ENCODE results near the gene IL34.
"Not testable (repeated sequence)": the region's sequence is repeated elsewhere in the genome, so short reads cannot be mapped to it uniquely, and the experiment has no call there.

Gene IL34

DNA sequence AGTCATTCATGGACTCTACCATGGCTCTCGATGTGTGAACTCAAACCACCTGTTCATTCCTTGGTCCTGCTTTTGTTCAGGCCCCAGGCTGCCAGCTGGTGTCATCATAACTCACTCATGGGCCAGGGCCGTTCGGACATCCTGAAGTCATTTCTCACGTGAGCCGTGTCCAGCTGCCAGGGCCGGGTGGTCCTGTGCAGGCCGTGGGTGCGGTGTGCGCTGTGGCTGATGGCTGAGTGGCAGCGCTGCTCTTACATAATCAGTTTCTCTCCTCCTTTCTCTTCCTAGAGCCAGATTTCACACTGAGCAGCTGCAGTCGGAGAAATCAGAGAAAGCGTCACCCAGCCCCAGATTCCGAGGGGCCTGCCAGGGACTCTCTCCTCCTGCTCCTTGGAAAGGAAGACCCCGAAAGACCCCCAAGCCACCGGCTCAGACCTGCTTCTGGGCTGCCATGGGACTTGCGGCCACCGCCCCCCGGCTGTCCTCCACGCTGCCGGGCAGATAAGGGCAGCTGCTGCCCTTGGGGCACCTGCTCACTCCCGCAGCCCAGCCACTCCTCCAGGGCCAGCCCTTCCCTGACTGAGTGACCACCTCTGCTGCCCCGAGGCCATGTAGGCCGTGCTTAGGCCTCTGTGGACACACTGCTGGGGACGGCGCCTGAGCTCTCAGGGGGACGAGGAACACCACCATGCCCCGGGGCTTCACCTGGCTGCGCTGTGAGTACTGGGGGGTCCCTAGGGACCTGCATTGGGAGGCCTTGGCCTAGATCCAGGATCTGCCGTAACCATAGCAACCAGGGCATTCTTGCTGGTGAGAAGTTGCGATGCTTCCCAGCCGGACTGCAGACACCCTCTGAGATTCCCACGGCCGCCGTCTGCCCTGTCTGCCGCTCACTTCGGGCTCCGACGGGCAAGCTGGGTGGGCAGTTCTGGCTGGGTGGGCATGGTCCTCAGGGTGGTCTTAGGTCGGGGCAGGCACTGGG, at the start of gene IL34:
Gene IL34 (plus strand): TSS at position 300 of the 982 bp plus-strand sequence. CDS start 389 bp downstream, at position 689.
- DNase-seq (ENCODE audit: low read depth in 2 of 3, low spot score in 1 of 3): no peak

DNA sequence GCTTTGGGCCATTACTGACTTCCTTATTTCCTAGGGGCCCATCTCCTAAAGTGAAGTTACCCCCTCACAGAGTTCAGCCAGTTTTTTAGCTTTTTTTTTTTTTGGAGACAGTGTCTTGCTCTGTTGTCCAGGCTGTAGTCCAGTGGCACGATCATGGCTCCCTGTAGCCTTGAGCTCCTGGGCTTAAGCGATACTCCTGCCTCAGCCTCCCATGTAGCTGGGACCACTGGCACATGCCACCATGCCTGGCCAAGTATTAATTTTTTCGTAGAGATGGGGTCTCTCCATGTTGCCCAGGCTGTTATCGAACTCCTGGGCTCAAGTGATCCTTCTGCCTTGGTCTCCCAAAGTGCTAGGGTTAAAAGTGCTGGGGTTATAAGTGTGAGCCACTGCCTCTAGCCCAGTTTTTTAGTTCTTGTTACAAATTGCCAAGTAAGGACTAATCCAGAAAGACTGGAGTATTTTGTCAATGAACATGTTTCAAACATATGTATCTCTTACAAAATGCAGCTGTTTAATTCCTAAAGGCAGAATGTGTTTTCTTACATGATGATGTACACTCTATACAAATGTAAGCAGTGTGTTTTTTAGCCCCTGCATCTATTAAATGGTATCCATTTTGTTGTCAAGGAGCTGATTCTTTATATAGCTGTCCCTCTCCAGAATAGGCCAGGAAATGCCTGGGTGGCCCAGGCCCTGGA, 49.1 kb upstream of the IL34 start:
- no peak for DNase-seq (ENCODE audit: low read depth in 2 of 3, low spot score in 1 of 3)

DNA sequence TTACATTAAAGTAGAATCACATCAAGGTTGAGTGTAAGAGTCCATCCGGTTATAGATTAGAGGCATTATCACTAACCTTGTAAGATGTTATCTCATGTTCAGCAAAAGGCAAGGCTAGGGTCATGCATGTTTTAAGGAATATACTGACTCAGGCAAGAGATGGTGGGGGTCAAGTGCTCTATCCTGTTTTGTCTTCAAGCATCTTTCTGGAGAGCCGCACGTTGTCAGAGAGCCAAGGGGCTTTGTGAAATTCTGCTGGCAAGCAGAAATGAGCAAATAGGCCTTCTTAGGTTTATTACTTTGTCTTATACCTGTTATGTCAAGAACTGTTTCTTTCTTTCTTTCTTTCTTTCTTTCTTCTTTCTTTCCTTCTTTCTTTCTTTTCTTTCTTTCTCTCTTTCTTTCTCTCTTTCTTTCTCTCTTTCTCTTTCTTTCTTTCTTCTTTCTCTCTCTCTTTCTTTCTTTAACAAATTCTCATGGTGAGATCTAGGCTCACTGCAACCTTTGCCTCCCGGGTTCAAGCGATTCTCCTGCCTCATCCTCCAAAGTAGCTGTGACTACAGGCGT, 47.3 kb upstream of the IL34 start:
- DNase-seq (ENCODE audit: low read depth in 2 of 3, low spot score in 1 of 3): no peak

DNA sequence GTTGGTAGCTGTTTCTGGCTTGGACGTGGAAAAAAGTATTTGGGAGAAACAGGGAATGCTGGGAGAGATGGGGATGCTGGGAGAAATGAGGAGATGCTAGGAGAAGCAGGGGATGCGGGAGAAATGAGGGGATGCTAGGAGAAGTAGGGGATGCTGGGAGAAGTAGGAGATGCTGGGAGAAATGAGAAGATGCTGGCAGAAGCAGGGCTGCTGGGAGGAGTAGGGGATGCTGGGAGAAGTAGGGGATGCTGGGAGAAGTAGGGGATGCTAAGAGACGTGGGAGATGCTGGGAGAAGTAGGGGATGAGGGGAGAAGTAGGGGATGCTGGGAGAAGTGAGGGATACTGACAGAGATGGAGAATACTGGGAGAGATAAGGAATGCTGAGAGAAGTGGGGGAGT, 45.6 kb upstream of the IL34 start:
- DNase-seq (ENCODE audit: low read depth in 2 of 3, low spot score in 1 of 3): no peak

DNA sequence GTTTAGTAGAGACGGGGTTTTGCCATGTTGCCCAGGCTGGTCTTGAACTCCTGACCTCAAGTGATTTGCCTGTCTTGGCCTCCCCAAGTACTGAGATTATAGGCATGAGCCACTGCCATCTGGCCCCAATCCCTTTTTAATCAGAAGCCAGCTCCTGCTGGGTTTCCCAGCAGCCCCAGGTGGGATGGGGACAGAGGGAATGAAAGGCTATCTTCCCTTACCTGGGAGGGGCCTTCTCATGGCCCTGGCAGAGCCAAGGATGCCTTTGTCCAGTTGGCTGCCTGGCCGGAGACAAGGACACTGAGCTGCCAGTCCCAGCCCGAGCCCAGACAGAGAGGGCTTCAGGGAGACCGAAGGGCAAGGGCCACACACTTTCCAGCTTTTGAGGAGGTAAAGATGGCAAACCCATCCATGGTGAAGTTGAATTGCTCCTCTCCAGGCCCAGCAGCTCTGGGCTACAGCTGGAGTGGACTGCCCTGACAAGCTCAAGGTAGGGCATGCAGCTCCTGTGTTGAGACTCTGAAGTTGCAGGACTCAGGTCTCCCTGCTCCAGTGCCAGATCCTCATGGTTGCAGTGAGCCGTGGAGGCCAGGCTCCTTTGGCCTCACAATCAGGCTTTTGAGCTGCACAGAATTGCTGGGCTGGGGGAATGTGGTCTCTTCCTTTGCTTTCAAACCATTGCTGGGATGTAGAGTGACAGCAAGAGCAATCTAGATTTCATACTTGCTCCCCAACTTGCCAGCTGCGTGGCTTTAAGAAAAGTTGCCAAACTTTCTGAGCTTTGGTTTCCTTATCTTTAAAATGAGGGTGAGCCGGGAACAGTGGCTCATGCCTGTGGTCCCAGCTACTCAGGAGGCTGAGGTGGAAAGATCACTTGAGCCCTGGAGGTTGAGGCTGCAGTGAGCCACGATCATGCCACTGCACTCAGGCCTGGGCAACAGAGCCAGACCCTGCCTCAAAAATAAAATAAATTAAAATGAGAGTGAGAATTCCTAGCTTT, 44.5 kb upstream of the IL34 start:
- no peak for DNase-seq (ENCODE audit: low read depth in 2 of 3, low spot score in 1 of 3)

DNA sequence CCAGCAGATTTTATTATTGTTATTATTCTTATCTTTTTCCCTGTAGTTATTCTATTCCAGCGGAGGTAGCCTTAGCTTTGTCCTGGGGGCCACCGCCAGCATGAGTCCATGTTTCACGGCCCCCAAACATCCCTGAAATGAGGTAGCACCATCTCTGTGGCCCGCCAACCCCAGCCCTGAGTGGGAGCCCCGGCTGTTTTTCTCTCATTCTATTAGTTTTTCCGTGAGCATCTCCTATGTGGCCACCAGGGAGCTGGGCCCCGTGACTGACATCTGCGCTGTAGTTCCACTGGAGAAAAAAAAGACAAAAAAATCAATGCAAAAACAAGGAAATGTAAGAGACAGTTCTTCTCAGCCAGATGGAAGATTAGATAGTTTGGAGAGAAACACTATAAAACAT, 43.5 kb upstream of the IL34 start:
- no peak for DNase-seq (ENCODE audit: low read depth in 2 of 3, low spot score in 1 of 3)

DNA sequence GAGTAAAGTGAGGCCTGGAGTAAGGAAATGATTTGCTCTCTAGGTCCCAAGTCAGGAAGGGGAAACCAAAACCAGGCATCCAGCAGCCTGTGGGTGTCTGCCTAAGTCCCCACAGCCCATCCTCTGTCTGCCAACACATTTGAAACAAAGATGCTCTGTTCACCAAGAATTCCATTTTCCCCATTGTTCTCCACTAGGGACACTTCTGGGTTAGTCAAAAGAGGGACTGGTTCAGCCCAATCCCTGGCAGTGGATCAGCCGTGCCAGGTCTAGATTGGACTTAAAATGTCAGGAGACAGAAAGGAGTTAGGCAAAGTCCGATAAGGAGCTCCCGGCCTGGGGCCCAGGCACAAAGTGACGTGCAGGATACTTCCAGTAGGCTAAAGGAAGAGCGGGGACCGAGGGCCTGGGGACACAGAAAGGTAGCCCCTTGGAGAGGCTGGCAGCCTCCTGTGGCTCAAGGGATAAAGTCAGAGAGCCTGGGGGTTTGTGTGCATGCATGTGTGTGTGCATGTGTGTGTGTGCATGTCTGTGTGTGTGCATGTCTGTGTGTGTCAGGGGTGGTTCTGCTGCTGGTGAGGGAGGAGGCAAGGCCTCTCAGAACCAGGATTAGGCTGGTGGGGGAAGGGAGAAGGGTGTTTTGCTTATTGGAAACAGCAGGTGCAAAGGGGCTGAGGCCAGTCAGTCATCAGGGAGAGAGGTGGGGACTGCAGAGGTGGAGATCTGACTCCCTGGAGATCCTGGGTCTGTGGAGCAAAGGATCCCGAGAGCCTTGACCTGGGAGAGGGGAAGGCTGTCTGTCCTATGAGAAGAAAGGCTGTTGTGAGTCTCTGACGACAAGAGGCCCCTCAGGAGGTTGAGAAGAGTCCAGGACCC, 41.7 kb upstream of the IL34 start:
- DNase-seq (ENCODE audit: low read depth in 2 of 3, low spot score in 1 of 3): no peak

DNA sequence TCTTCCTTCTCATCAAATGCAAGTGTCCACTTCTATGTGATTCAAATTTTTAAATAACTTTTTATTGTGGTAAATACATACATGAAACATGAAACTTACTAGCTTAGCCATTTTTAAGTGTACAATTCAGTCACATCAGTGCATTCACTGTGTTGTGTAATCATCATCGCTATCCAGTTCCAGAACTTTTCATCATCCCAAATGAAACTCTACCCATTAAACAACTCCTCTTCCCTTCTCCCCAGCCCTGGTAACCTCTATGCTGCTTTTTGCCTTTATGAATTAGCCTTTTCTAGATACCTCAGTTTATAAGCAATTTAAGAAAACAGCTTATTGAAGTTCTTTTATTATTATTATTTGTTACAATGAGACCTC, 41.1 kb upstream of the IL34 start:
- DNase-seq (ENCODE audit: low read depth in 2 of 3, low spot score in 1 of 3): no peak

DNA sequence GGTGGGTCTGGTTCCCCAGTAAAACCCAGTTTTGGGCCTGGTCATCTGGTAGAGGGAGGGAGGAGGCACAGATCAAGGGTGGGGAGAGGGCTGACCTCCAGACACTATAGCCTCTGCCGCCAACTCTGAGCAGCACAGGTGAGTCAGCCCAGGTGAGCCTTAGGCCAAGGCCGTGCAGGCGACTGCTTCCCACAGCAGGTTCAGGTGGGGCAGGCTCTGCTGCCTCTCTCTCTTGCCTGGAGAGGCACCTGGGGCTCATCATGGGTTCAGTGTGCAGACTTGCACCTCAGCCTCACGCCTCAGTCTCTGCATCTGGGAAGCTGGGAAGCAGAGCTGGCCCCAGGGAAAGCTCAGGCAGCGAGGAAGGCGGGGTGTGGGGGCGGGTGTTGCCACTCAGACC, 37.8 kb upstream of the IL34 start:
- DNase-seq (ENCODE audit: low read depth in 2 of 3, low spot score in 1 of 3): no peak

DNA sequence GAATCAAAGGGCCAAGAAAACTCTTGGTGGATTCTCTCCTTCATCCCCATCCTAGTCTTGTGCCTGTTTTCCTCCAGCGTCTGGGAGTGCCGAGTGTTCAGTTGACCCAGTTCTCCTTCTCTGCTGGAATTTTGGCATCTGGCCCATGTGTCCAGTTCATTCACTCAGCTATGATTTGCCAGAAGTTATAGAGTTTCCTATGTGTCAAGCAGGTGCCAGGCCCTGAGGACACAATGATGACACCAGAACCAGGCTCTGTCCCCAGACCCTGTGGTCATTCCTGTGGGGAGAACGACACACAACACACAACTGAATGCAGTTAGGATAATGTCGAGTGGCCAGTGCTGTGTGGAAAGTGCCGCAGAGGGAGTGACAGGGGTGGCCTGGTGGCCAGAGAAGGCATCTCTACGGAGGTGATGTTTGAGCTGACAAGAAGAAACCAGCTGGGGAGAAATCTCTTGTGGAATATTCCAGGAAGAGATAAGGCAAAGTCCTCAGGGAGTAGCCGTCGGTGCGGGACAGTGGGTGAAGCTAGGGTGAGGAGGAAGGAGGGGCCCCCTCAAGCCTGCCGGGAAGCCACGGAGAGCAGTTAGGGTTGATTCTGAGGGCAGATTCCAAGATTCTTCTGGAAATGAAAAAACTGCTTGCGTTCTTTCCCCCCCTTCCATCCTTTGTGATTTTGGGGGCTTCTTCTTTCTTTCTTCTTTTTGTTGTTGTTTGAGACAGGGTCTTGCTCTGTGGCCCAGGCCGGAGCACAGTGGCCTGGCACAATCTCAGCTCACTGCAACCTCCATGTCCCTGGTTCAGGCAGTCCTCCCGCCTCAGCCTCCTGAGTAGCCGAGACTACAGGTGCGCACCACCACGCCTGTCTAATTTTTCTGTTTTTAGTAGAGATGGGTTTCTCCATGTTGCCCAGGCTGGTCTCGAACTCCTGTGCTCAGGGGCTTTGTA, 35.8 kb upstream of the IL34 start:
- no peak for DNase-seq (ENCODE audit: low read depth in 2 of 3, low spot score in 1 of 3)

DNA sequence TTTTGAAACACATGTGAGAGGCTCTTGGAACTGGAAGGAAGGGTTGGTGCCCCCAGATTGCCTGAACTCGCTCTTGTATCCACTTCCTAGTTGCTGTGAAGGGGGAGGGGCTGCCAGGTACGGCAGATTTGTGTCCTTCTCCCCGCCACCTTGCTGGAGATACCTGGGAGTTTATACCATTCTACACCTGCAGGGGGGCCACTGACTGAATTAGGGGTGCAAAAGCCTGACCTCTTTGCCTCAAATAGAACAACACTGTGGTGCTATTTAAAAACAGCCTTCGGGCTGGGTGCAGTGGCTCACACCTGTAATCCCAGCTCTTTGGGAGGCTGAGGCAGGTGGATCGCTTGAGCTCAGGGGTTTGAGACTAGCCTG, 35.1 kb upstream of the IL34 start:
- no peak for DNase-seq (ENCODE audit: low read depth in 2 of 3, low spot score in 1 of 3)

DNA sequence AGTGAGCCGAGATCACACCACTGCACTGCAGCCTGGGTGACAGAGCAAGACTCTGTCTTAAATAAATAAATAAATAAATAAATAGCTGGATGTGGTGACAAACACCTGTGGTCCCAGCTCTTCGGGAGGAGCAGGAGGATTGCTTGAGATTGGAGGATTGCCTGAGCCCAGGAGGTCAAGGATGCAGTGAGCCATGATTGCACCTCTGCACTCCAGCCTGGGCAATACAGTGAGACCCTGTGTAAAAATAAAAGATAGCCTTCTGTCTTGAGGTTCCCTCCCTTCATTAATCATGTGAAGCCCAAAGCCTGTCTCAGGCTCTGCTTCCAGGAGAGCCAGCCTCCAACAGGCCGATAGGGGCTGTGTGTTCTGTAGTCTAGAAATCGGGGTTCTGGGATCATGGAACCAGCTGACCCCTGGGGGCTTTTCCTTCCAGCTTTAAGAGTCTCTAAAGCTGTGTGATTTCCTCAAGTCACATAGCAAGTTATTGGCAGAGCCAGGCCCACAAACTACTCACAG, 34.5 kb upstream of the IL34 start:
- no peak for DNase-seq (ENCODE audit: low read depth in 2 of 3, low spot score in 1 of 3)

DNA sequence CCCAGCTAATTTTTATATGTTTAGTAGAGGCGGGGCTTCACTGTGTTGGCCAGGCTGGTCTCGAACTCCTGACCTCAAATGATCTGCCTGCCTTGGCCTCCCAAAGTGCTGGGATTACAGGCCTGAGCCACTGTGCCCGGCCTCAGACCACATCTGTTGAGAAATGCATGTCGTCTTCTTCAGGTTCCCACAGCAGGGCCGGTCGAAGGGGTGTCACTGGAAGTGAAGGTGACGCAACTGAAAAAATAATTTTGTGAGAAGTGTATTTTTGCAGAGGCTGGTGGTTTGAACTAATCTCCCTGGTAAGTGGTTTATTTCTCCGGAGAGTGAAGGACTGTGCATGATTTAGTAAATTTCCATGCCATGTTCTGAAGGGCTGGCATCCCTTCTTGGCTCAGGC, 33.4 kb upstream of the IL34 start:
- DNase-seq (ENCODE audit: low read depth in 2 of 3, low spot score in 1 of 3): no peak

DNA sequence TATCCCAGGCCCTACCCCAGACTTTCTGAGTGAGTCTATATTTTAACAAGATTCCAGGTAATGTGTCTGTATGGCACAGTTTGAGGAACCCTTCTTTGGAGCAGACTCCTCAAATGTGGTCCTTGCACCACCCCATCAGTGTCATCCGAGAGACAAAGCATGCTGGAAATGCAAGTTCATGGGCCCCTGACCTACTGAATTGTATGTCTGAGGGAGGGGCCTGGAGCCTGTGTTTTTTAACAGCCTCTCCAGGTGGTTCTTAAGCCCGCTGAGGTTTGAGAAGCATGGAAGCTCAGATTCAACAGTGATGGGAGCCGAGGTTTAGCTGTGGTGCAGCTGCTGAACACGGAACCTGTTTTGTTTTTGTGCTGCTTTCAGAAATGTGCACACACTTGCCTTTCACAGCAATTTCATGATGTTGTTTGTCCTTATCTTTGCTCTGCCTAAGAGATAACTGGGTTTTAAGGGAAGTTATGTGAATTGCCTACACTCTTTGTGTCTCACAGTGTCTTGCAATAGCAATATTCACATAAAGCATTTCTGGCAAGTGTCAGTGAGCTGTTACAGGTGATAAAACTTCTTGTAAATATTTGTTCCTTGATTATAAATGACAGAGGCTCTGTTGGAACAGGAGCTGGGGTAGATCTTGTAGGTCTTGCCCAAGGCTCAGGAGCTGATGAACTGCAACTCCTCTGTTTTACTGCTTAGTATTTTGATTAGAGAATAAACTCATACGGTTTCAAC, 32.0 kb upstream of the IL34 start:
- DNase-seq (ENCODE audit: low read depth in 2 of 3, low spot score in 1 of 3): no peak

DNA sequence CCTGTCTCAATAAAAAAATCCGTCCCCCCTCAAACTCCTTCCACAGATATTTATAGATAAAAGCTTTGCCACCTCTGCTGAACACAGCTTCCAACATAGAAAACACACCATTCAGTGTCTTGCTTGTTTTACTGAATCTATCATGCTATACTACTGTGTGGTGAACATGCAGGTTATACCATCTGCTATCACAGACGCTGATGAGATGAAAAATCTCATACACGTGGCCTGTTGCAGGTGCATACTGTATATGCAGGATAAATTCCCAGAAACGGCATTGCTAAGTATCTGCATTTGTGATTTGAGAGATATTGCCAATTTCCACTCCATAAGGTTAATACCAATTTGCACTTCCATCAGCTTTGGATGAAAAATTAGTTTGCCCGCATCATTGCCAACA, 30.4 kb upstream of the IL34 start:
- DNase-seq (ENCODE audit: low read depth in 2 of 3, low spot score in 1 of 3): no peak

DNA sequence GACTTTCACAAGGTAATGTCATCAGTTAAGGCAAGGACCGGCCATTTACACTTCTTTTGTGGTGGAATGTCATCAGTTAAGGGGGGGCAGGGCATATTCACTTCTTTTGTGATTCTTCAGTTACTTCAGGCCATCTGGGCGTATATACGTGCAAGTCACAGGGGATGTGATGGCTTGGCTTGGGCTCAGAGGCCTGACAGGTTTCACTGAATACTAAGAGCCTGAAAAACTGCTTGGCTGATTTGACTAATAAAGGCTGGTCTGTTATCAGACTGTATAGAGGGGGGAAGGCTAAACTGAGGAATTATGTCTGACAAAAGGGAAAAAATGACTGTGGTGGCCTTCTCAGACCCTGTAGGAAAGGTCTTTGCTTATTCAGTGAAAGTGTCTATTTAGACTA, 24.5 kb upstream of the IL34 start:
- not testable (repeated sequence) for DNase-seq (ENCODE audit: low read depth in 2 of 3, low spot score in 1 of 3)

DNA sequence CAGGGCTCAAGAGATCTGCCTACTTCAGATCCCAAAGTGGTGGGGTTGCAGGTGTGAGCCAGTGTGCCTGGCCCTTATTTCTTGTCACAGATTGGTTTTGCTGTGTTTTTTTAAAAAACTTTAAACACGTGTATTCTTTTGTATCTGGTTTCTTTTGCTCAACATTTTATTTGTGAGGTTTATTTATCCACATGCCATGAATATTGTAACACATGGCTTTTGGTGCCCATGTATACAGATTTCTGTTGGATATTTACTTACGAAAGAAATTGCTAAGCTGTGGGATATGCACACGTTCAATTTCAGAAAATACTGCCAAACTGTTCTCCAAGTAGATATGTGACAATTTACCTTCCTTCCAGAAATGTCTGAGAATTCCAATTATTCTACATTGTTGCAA, 18.7 kb upstream of the IL34 start:
- DNase-seq (ENCODE audit: low read depth in 2 of 3, low spot score in 1 of 3): no peak

All from stimulated activated CD4-positive, alpha-beta T cell treated with anti-CD3 and anti-CD28 coated beads, Interleukin-12 subunit alpha, Interleukin-12 subunit beta, amount 100 ng/mL, for 48 hours (primary cell).